CD4-positive, CD25-positive, alpha-beta regulatory T cell (primary cell): Measurements from ENCODE around the gene TSPAN31. TPM values are rescaled to one million over a fixed set of nuclear protein-coding genes. Genes with fewer than 3 reads are reported as not detected.

ENCODE experiments used
- ATAC-seq, 2 donors: fragments of 150-1000 bp; cut with Tn5 transposase; one replicate each; pipeline ENCODE4 v1.10.0; 2021; ENCODE audit warnings: low read depth in 2 of 2, moderate number of reproducible peaks in 2 of 2, moderate library complexity in 1 of 2
- DNase-seq, 3 donors: peaks; one replicate each; pipeline versions ENCODE4 v3.0.0 to v3.0.0-alpha.2; 2012 to 2022; ENCODE audit warnings: mixed read lengths in 1 of 3
- H3K27ac ChIP-seq: one replicate; pipeline ENCODE4 v1.7.0; 2013; ENCODE audit warnings: mild to moderate bottlenecking, low read length; ENCODE audit not compliant: insufficient read depth, poor library complexity, severe bottlenecking
- H3K27me3 ChIP-seq: one replicate; pipeline ENCODE4 v1.7.0; 2013; ENCODE audit warnings: low read length; ENCODE audit not compliant: control insufficient read depth, insufficient read depth
- H3K36me3 ChIP-seq: one replicate; pipeline ENCODE4 v1.7.0; 2013; ENCODE audit warnings: mild to moderate bottlenecking, low read length, moderate library complexity; ENCODE audit not compliant: control insufficient read depth, insufficient read depth
- H3K4me1 ChIP-seq: 2 replicates; pipeline ENCODE4 v1.7.0; 2013; ENCODE audit warnings: mild to moderate bottlenecking, low read length; ENCODE audit not compliant: insufficient read depth, control insufficient read depth, poor library complexity, severe bottlenecking
- H3K4me3 ChIP-seq: one replicate; pipeline ENCODE4 v1.7.0; 2013; ENCODE audit warnings: low read depth, mild to moderate bottlenecking, low read length, moderate library complexity
- H3K9me3 ChIP-seq, 2 experiments: 1 replicate in 1 of 2; 2 replicates in 1 of 2; pipeline ENCODE4 v1.7.0; 2013; ENCODE audit warnings: low read length in 2 of 2, mild to moderate bottlenecking in 1 of 2, moderate library complexity in 1 of 2; ENCODE audit not compliant: control insufficient read depth in 2 of 2
- H3K27ac Mint-ChIP-seq, 3 donors: one replicate each; pipeline ENCODE4 v1.8.0; 2020 to 2022; ENCODE audit warnings: mild to moderate bottlenecking in 3 of 3, mixed read lengths in 3 of 3, moderate library complexity in 2 of 3
- H3K27me3 Mint-ChIP-seq: one replicate; pipeline ENCODE4 v1.8.0; 2022; ENCODE audit warnings: mild to moderate bottlenecking, mixed read lengths
- H3K36me3 Mint-ChIP-seq: one replicate; pipeline ENCODE4 v1.8.0; 2020; ENCODE audit warnings: mixed read lengths
- H3K4me1 Mint-ChIP-seq, 4 donors: one replicate each; pipeline ENCODE4 v1.8.0; 2020 to 2022; ENCODE audit warnings: mixed read lengths in 4 of 4, mild to moderate bottlenecking in 1 of 4
- H3K4me3 Mint-ChIP-seq, 4 donors: one replicate each; pipeline ENCODE4 v1.8.0; 2020 to 2022; ENCODE audit warnings: mild to moderate bottlenecking in 4 of 4, mixed read lengths in 4 of 4, moderate library complexity in 3 of 4
- H3K9me3 Mint-ChIP-seq, 7 donors: one replicate each; pipeline ENCODE4 v1.8.0; 2020 to 2022; ENCODE audit warnings: mixed read lengths in 7 of 7, mild to moderate bottlenecking in 3 of 7, moderate library complexity in 2 of 7
- polyA plus RNA-seq, 4 donors: library from polyadenylated mRNA; unstranded; fragments of 300-500 nt; fragmentation: Illumina TruSeq; gene quantifications; one replicate each; pipeline ENCODE4 v1.2.3, GENCODE V29; 2021
- total RNA-seq: library from RNA; stranded (reverse); gene quantifications from one replicate; pipeline ENCODE4 v1.2.3, GENCODE V29; 2022

Gene TSPAN31
- total and polyA plus RNA-seq, 5 donors from 2014 or later = 8.7 to 48.9 (median 38.9) TPM

DNA sequence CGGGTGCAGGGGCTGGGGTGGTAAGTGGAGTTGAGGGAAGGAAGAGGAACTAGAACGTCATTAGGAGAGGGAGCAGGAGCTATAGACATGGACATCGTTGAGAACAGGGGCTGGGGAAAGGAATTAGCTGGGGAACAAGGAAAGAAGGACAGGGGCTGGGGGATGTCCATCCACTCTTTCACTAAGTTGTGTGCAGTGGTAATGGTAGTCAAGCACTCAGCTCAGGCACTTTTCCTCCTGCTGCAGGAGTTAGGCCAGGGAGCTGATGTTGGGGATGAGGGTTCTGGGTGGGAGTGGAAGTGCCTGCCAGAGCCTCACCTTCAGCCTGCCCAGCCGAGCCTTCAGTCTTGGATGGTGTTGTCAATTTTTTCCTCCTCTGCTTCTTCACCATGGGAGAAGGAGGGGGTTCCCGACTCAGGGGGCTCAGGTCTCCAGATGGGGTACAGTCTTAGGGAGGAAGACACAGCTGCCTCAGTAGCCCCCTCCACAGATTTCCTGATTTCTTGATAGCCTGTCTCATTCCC is 15.5 kb upstream of the TSPAN31 start:
- DNase-seq (no peak), ATAC-seq (no peak)
- no peaks in the 10 kb centered on the region for H3K9me3 ChIP-seq
- no peaks in the 10 kb centered on the region for H3K27me3 ChIP-seq
- no peak overlapping the region for H3K4me3 Mint-ChIP-seq
- peaks cover 75% of the 10 kb centered on the region for H3K36me3 ChIP-seq
- no peaks in the 10 kb centered on the region for H3K9me3 Mint-ChIP-seq
- no peak overlapping the region for H3K27ac Mint-ChIP-seq
- H3K4me1 Mint-ChIP-seq = peaks cover 0 to 10% (median 7%) of the 10 kb centered on the region in 4 donors
- no peak overlapping the region for H3K4me3 ChIP-seq
- H3K36me3 Mint-ChIP-seq = peaks cover 43% of the 10 kb centered on the region
- H3K4me1 ChIP-seq = peaks cover 4% of the 10 kb centered on the region
- H3K27me3 Mint-ChIP-seq = no peaks in the 10 kb centered on the region
- H3K27ac ChIP-seq = no peak overlapping the region

DNA sequence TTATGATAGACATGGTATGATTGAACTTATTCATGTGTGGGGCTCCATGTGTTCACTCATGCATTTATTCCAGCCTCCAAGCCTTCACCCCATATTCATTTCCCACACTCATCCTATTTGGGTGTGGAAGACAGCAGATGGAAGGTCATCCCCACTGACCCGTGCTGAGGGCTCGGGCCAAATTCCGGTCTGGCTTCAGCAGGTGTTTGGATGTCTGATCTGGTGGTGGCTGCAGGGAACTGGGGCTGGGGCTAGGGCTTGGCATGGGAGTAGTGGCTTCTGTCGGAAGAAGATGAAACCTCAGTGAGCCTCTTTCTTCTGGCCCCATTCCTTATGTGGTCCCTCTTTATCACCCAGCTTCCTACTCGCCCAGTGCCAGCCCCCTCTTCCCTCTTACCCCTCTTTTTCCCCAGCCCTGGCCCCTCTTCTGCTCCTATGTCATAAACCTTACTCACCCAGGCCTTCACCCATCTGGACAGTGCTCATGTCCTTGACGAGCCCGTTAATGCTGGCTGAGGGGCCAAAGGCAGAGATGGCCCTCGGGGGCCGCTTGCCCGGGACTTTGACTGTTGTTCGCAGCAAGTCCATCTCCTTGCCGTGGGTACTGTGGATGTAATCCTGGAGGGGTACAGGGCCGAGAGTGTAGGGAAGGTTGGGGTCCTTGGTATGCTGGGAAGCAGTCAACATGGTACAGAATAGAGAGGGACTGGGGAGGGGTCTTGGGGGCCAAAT is 14.3 kb upstream of the TSPAN31 start:
- no peak for DNase-seq
- Histone ChIP-seq H3K36me3 (peaks cover 84% of the 10 kb centered on the region), H3K27ac (no peak overlapping the region), H3K9me3 (no peaks in the 10 kb centered on the region), H3K4me1 (no peaks in the 10 kb centered on the region), H3K27me3 (no peaks in the 10 kb centered on the region), H3K4me3 (no peak overlapping the region)
- no peak for ATAC-seq
- Mint-ChIP-seq H3K27me3 (no peaks in the 10 kb centered on the region), H3K9me3 (no peaks in the 10 kb centered on the region), H3K36me3 (peaks cover 51% of the 10 kb centered on the region), H3K27ac (peak overlapping the region in 1 of 3 donors; percentile 44), H3K4me1 (peaks cover 0 to 8% (median 6%) of the 10 kb centered on the region in 4 donors), H3K4me3 (no peak overlapping the region)

DNA sequence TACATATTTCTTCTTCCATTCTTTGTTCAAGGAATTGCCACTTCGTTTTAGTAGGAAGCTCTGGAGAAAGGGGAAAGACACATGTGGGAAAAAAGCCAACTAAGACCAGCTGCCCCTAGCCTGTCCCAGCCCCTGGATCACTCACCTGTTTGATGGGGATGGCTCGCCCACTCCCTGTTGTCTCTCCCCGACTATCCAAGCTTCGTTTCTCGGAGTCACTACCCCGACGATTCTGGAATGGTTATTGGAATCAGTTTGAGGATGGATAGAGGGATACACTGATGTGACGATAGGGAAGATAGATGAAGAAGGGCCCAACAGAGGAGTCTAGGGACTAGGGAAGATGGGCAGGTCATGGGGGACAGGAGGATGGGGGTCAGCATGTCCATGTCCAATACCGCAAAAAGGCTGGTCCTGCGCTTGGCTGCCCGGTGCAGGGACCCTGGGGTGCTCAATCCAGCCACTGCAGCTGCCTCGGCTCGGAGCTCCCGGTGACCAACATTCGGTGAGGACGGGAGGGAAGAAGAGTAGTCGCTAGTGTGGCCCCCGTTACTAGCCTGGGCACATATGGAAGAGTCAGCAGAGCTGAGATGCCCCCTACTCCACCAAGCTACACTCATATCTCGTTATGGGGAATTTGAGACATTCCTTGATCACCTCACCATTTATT is 13.3 kb upstream of the TSPAN31 start:
- Mint-ChIP-seq H3K36me3 (peaks cover 54% of the 10 kb centered on the region), H3K9me3 (no peaks in the 10 kb centered on the region), H3K4me3 (no peak overlapping the region), H3K27me3 (no peaks in the 10 kb centered on the region), H3K27ac (peak overlapping the region in 2 of 3 donors; percentile 44 to 56), H3K4me1 (peaks cover 0 to 12% (median 10%) of the 10 kb centered on the region in 4 donors)
- Histone ChIP-seq H3K27ac (no peak overlapping the region), H3K36me3 (peaks cover 85% of the 10 kb centered on the region), H3K4me1 (no peaks in the 10 kb centered on the region), H3K27me3 (no peaks in the 10 kb centered on the region), H3K9me3 (no peaks in the 10 kb centered on the region), H3K4me3 (no peak overlapping the region)
- ATAC-seq (no peak), DNase-seq (no peak)

DNA sequence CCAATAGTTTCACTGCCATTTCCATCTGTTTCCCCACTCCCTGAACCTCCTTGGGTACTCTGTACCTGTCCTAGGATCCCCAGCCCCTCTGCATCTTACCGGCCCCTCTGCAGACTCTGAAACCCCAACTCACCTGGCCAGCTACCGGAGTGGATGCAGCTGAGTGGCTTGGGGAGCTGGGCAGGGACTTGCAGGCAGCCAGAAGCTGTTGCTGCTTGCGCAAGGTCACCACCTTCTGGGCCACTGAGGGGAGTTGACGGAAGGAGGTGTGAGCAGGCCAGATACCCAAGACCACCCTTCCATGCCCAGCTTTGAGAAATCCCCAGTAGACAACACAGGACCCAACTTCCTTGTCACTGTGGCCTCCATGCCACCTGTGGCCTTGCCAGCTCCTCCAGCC is 12.6 kb upstream of the TSPAN31 start:
- Mint-ChIP-seq H3K9me3 (no peaks in the 10 kb centered on the region), H3K36me3 (peaks cover 57% of the 10 kb centered on the region), H3K4me3 (no peak overlapping the region), H3K4me1 (peaks cover 0 to 18% (median 13%) of the 10 kb centered on the region in 4 donors), H3K27ac (peak overlapping the region in 1 of 3 donors; percentile 63), H3K27me3 (no peaks in the 10 kb centered on the region)
- ATAC-seq (no peak), DNase-seq (no peak)
- H3K27ac ChIP-seq = no peak overlapping the region
- no peaks in the 10 kb centered on the region for H3K9me3 ChIP-seq
- peaks cover 84% of the 10 kb centered on the region for H3K36me3 ChIP-seq
- H3K4me3 ChIP-seq = no peak overlapping the region
- no peaks in the 10 kb centered on the region for H3K4me1 ChIP-seq
- H3K27me3 ChIP-seq = no peaks in the 10 kb centered on the region

DNA sequence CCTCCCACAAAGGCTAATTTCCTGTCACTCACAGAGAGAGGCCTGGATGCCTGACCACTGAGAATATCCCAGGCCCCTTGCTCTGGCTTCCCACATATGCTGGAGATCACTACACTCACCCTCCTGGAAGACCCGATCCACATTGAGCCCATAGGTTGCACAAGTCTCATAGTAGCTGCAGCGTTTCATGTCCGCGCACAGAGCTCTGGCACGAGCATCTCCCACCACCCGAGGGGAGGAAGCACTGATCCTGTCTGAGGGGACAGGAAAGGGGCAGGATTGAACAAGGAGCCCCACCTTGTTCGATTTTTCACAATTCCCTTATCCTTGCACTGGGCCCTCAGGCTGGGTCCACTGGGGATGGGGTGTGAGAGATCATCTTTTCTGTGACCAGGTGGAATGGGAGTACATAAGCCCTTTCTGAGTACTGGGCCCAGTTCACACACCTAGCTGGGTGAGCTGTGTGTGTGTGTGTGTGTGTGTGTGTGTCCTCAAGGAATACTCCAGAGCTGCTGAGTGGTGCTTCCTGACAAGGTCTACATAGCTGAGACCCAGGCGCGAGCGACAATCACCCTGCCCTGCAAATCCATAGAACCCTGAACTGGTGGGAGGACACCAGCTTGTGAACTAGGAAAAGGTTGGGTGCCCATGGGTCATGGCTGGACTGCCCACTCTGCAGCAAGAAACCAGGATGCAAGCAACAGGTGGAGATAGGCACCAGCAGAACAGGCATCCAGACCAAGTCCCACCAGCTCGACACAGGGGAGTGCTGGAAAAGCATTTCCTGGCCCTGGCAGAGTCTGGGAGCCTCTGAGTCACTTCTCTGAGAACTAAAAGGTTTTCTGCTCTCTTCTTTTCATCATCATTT is 11.9 kb upstream of the TSPAN31 start:
- H3K27me3 Mint-ChIP-seq = no peaks in the 10 kb centered on the region
- Histone ChIP-seq H3K9me3 (no peaks in the 10 kb centered on the region), H3K27me3 (no peaks in the 10 kb centered on the region), H3K4me3 (no peak overlapping the region), H3K27ac (no peak overlapping the region), H3K36me3 (peaks cover 79% of the 10 kb centered on the region), H3K4me1 (no peaks in the 10 kb centered on the region)
- H3K36me3 Mint-ChIP-seq = peaks cover 54% of the 10 kb centered on the region
- H3K9me3 Mint-ChIP-seq = no peaks in the 10 kb centered on the region
- no peak for ATAC-seq
- peaks cover 0 to 18% (median 13%) of the 10 kb centered on the region in 4 donors for H3K4me1 Mint-ChIP-seq
- DNase-seq = no peak
- no peak overlapping the region for H3K4me3 Mint-ChIP-seq
- peak overlapping the region in 1 of 3 donors; percentile 63 for H3K27ac Mint-ChIP-seq

DNA sequence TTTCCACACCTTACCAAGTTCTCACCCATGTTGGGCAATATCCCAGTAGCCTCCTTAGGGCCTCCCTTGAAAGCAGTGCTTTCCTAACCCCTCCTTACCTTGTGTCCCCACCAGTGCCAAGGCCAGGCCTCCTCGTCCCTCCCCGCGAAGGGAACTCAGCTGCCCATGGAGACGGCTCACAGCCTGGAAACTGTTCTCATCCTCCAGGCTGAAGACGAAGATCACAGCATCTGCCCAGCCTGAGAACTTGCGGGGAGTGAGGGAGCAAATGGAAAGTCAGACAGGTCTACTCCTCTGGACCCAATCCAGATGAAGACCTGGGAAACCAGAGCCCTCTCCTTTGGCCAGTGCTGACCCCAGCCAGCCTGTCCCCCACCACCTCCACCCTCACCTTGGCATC is 10.9 kb upstream of the TSPAN31 start:
- H3K4me1 Mint-ChIP-seq = peaks cover 0 to 19% (median 12%) of the 10 kb centered on the region in 4 donors
- no peak for ATAC-seq

DNA sequence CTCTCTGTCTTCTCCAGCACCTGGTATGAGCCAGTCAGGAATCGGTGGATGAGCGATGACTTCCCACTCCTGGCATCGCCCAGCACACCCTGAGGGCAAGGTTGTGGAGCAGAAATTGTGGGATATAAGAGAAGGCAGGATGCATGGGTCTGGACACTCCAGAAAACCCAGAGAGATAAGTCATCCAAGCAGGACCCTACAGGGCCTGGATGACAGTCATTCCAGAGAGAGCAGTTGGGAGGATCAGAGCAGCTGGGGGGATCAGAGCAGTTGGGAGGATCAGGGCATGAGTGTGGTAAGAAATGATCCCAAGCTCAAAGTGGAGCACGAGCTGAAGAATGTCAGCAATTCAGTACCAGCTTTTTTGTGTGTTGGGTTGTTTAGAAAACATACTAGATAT is 10.2 kb upstream of the TSPAN31 start:
- Mint-ChIP-seq H3K4me1 (peaks cover 0 to 25% (median 17%) of the 10 kb centered on the region in 4 donors), H3K27me3 (no peaks in the 10 kb centered on the region), H3K27ac (peak overlapping the region; percentile 55 to 89 (median 67)), H3K4me3 (peak overlapping the region in 2 of 4 donors; percentile 81 to 86), H3K36me3 (peaks cover 44% of the 10 kb centered on the region), H3K9me3 (no peaks in the 10 kb centered on the region)
- H3K4me1 ChIP-seq = peaks cover 12% of the 10 kb centered on the region
- no peak overlapping the region for H3K4me3 ChIP-seq
- peak overlapping the region; percentile 37 for H3K27ac ChIP-seq
- H3K9me3 ChIP-seq = no peaks in the 10 kb centered on the region
- peaks cover 68% of the 10 kb centered on the region for H3K36me3 ChIP-seq
- no peak for DNase-seq
- H3K27me3 ChIP-seq = no peaks in the 10 kb centered on the region
- ATAC-seq = no peak

More for the DNA sequence above, 10.9 kb upstream of the TSPAN31 start:
- Histone ChIP-seq H3K27ac (peak overlapping the region; percentile 37), H3K4me3 (no peak overlapping the region), H3K9me3 (no peaks in the 10 kb centered on the region), H3K36me3 (peaks cover 72% of the 10 kb centered on the region), H3K27me3 (no peaks in the 10 kb centered on the region), H3K4me1 (peaks cover 5% of the 10 kb centered on the region)
- Mint-ChIP-seq H3K9me3 (no peaks in the 10 kb centered on the region), H3K27ac (peak overlapping the region in 1 of 3 donors; percentile 76), H3K4me3 (no peak overlapping the region), H3K36me3 (peaks cover 49% of the 10 kb centered on the region), H3K27me3 (no peaks in the 10 kb centered on the region)
- no peak for DNase-seq
